Nephron (organoid): ENCODE data around the gene MYD88.

Experiments
- H3K27ac Mint-ChIP-seq, 3 experiments: 2 replicates each; pipeline ENCODE4 v1.8.0; 2020; ENCODE audit warnings: mixed read lengths in 3 of 3, mild to moderate bottlenecking in 2 of 3, moderate library complexity in 1 of 3
- H3K27me3 Mint-ChIP-seq: 2 replicates; pipeline ENCODE4 v1.8.0; 2021; ENCODE audit warnings: low read depth, mild to moderate bottlenecking, moderate library complexity, mixed read lengths
- H3K36me3 Mint-ChIP-seq: 2 replicates; pipeline ENCODE4 v1.8.0; 2020; ENCODE audit warnings: low read depth, mixed read lengths
- H3K4me1 Mint-ChIP-seq: 2 replicates; pipeline ENCODE4 v1.8.0; 2020; ENCODE audit warnings: mixed read lengths
- H3K4me3 Mint-ChIP-seq, 3 experiments: 2 replicates each; pipeline ENCODE4 v1.8.0; 2020; ENCODE audit warnings: mild to moderate bottlenecking in 3 of 3, mixed read lengths in 3 of 3, moderate library complexity in 2 of 3
- H3K9me3 Mint-ChIP-seq: 2 replicates; pipeline ENCODE4 v1.8.0; 2020; ENCODE audit warnings: mixed read lengths
- TF ChIP-seq, protein P1 (sequence below), 3 experiments: fragments of 200-600 bp; sonication (generic); IDR thresholded peaks; one replicate each; pipeline ENCODE4 v1.5.0; 2021; ENCODE audit warnings: antibody characterized with exemption in 3 of 3; ENCODE audit not compliant: unreplicated experiment in 3 of 3

The MYD88 gene

DNA sequence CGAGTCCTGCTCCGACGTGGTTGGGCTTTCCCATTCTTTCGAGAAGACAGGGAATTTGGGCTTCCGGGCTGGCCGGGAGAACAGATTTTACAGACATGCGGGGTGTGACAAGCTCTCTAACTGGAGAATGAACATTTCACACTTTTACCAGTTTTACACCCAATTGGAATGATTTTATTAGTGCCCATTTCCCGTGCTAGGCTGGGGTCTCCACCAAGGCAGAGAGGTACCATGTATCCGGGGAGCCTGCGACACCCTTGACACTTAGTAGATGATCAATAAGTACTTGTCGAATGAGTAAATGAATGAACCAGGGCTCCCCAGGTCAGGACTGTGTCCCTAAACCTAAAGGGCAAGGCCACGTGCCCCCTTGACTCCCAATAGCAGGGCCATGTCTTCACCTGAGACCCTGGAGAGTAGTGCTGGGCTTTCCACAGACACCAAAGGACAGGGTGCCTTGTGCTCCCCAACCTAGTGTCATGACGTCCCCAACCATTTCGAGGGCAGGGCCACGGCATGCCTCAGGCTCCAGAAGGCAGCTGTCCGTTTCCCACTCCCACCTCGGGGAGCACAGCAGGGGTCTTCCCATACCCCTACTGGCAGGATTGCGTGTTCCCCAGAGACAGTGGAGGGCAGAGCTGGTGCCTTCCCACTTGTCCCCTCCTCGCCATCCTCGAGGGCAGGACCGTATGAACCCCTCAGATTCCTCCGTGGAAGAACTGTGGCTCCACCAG lies 679 bp upstream of the MYD88 start:
- Mint-ChIP-seq H3K4me3 (peak overlapping the region; percentile 82 to 93 (median 89)), H3K27ac (peak overlapping the region; percentile 79 to 91 (median 90)), H3K9me3 (no peaks in the 10 kb centered on the region), H3K4me1 (peaks cover 42% of the 10 kb centered on the region), H3K36me3 (peaks cover 20% of the 10 kb centered on the region), H3K27me3 (no peaks in the 10 kb centered on the region)
- TF ChIP-seq, protein P1, sequence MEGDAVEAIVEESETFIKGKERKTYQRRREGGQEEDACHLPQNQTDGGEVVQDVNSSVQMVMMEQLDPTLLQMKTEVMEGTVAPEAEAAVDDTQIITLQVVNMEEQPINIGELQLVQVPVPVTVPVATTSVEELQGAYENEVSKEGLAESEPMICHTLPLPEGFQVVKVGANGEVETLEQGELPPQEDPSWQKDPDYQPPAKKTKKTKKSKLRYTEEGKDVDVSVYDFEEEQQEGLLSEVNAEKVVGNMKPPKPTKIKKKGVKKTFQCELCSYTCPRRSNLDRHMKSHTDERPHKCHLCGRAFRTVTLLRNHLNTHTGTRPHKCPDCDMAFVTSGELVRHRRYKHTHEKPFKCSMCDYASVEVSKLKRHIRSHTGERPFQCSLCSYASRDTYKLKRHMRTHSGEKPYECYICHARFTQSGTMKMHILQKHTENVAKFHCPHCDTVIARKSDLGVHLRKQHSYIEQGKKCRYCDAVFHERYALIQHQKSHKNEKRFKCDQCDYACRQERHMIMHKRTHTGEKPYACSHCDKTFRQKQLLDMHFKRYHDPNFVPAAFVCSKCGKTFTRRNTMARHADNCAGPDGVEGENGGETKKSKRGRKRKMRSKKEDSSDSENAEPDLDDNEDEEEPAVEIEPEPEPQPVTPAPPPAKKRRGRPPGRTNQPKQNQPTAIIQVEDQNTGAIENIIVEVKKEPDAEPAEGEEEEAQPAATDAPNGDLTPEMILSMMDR (IDR thresholded peaks at IDR 0.05; ENCODE audit: unreplicated experiment in 3 of 3): no peak

DNA sequence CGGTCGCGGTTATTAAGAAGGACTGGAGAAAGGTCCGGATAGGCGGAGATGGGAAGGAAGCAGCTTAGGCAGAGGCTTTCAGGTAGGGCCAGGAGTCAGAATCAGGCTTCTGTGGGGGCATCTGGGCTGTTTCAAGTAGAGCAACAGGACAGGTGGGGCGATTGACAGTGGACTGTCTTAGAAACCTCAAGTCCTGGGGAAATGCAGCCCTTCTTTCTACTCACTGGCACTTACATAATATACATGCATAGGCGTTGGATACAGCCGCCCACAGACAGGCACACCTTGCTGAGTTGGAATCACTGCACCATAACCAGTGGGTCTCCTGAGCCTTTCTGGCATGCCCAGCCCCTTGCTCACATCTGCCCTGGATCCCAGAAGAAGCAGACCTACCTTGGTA lies 730 bp downstream of the MYD88 start:
- H3K27ac Mint-ChIP-seq: peak overlapping the region; percentile 79 to 91 (median 90)
- peaks cover 10% of the 10 kb centered on the region for H3K36me3 Mint-ChIP-seq
- no peaks in the 10 kb centered on the region for H3K9me3 Mint-ChIP-seq
- H3K4me3 Mint-ChIP-seq: peak overlapping the region; percentile 82 to 93 (median 89)
- H3K4me1 Mint-ChIP-seq: peaks cover 40% of the 10 kb centered on the region
- TF ChIP-seq, protein P1 (IDR thresholded peaks at IDR 0.05; ENCODE audit: unreplicated experiment in 3 of 3): no peak
- H3K27me3 Mint-ChIP-seq: no peaks in the 10 kb centered on the region

DNA sequence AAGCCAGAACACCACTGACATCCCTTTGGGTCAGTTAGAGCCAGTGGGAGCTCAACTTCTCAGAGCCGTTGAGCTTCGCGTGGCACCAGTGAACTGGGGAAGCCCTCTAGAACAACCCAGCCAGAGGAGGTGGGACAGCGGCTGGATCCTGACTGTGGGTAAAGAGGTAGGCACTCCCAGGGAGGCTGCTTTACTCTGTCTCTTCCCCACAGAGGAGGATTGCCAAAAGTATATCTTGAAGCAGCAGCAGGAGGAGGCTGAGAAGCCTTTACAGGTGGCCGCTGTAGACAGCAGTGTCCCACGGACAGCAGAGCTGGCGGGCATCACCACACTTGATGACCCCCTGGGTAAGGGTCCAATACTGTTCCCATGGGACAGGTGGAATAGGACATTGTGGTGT lies 1.2 kb downstream of the MYD88 start:
- TF ChIP-seq, protein P1 (IDR thresholded peaks at IDR 0.05; ENCODE audit: unreplicated experiment in 3 of 3): no peak
- Mint-ChIP-seq H3K4me3 (peak overlapping the region; percentile 82 to 93 (median 89)), H3K9me3 (no peaks in the 10 kb centered on the region), H3K27me3 (no peaks in the 10 kb centered on the region), H3K4me1 (peaks cover 36% of the 10 kb centered on the region), H3K27ac (peak overlapping the region in 1 of 3 experiments; percentile 79), H3K36me3 (peaks cover 7% of the 10 kb centered on the region)

DNA sequence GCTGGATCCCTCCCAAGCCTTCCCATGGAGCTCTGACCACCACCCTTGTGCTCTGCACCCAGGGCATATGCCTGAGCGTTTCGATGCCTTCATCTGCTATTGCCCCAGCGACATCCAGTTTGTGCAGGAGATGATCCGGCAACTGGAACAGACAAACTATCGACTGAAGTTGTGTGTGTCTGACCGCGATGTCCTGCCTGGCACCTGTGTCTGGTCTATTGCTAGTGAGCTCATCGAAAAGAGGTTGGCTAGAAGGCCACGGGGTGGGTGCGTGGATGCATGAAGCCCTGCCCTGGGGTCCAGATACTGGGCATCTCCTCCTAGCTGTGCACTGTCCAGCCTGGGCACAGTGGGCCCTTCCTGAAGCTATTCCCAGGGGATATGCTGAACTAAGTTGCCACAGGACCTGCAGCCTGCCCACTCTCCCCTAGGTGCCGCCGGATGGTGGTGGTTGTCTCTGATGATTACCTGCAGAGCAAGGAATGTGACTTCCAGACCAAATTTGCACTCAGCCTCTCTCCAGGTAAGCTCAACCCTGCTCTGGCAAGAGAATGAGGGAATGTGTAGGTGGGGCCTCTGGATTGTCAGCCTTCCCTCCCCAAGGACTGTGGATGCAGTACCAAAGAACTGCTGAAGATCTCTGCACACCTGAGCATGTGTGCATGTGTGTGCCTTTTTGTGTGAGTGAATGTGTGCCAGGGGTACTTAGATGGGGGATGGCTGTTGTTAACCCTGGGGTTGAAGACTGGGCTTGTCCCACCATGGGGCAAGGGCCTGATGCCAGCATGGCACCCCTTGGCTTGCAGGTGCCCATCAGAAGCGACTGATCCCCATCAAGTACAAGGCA lies 2.1 kb downstream of the MYD88 start:
- Mint-ChIP-seq H3K9me3 (peaks cover 3% of the 10 kb centered on the region), H3K4me3 (peak overlapping the region; percentile 46 to 73 (median 49)), H3K4me1 (peaks cover 29% of the 10 kb centered on the region), H3K36me3 (peaks cover 7% of the 10 kb centered on the region), H3K27me3 (no peaks in the 10 kb centered on the region), H3K27ac (no peak overlapping the region)
- TF ChIP-seq, protein P1 (IDR thresholded peaks at IDR 0.05; ENCODE audit: unreplicated experiment in 3 of 3): no peak

DNA sequence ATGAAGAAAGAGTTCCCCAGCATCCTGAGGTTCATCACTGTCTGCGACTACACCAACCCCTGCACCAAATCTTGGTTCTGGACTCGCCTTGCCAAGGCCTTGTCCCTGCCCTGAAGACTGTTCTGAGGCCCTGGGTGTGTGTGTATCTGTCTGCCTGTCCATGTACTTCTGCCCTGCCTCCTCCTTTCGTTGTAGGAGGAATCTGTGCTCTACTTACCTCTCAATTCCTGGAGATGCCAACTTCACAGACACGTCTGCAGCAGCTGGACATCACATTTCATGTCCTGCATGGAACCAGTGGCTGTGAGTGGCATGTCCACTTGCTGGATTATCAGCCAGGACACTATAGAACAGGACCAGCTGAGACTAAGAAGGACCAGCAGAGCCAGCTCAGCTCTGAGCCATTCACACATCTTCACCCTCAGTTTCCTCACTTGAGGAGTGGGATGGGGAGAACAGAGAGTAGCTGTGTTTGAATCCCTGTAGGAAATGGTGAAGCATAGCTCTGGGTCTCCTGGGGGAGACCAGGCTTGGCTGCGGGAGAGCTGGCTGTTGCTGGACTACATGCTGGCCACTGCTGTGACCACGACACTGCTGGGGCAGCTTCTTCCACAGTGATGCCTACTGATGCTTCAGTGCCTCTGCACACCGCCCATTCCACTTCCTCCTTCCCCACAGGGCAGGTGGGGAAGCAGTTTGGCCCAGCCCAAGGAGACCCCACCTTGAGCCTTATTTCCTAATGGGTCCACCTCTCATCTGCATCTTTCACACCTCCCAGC lies 2.9 kb downstream of the MYD88 start:
- peak overlapping the region; percentile 49 to 73 (median 72) for H3K4me3 Mint-ChIP-seq
- no peaks in the 10 kb centered on the region for H3K27me3 Mint-ChIP-seq
- H3K4me1 Mint-ChIP-seq: peaks cover 21% of the 10 kb centered on the region
- H3K27ac Mint-ChIP-seq: no peak overlapping the region
- TF ChIP-seq, protein P1 (IDR thresholded peaks at IDR 0.05; ENCODE audit: unreplicated experiment in 3 of 3): no peak
- peaks cover 7% of the 10 kb centered on the region for H3K36me3 Mint-ChIP-seq
- H3K9me3 Mint-ChIP-seq: peaks cover 9% of the 10 kb centered on the region
